IMR-90 (cell line): ENCODE measurements around the gene KCNT2. TPM values are rescaled to one million over a fixed set of nuclear protein-coding genes. Genes with fewer than 3 reads are reported as not detected.

Experiments
- ATAC-seq: fragments of 200-7000 bp; cut with Tn5 transposase; 2 replicates; pipeline ENCODE4 v1.9.1; 2020; ENCODE audit warnings: low read depth, mild to moderate bottlenecking, moderate library complexity
- BruUV-seq: library from RNA; stranded (reverse); fragments of 400-500 nt; replicated peaks from 2 replicates; lab custom pipeline; 2021; lab: Mats Ljungman, UMichigan
- CTCF ChIA-PET: fragments of 300-600 bp; formaldehyde crosslinking; extraction: SDS; loops from one replicate; lab custom pipeline; 2021; ENCODE audit warnings: antibody characterized with exemption; lab: Yijun Ruan, JAX
- POLR2A ChIA-PET: fragments of 300-600 bp; sonication (Branson Sonifier 250); formaldehyde crosslinking; loops from one replicate; lab custom pipeline; 2022; ENCODE audit warnings: antibody characterized with exemption; ENCODE audit not compliant: unreplicated experiment; lab: Charles Lee
- DNase-seq: peaks from one replicate; pipeline ENCODE4 v3.0.0; 2013
- H2AFZ ChIP-seq: replicated peaks from 2 replicates; pipeline ENCODE3; 2013; ENCODE audit warnings: low read length, mild to moderate bottlenecking; ENCODE audit not compliant: poor library complexity
- H2AK5ac ChIP-seq: 2 replicates; pipeline ENCODE4 v1.6.1; 2013; ENCODE audit warnings: low read depth, low read length, inconsistent platforms
- H2AK9ac ChIP-seq: replicated peaks from 2 replicates; pipeline ENCODE3; 2013; ENCODE audit warnings: mild to moderate bottlenecking, low read depth, low read length, moderate library complexity; ENCODE audit not compliant: poor library complexity
- H2BK120ac ChIP-seq: 2 replicates; pipeline ENCODE4 v1.6.1; 2013; ENCODE audit warnings: low read depth, low read length, inconsistent platforms
- H2BK15ac ChIP-seq: 3 replicates; pipeline ENCODE4 v1.6.1; 2013; ENCODE audit warnings: low read depth, low read length, inconsistent platforms
- H2BK20ac ChIP-seq: 2 replicates; pipeline ENCODE4 v1.6.1; 2013; ENCODE audit warnings: low read depth, mild to moderate bottlenecking, inconsistent platforms, low read length, moderate library complexity
- H2BK5ac ChIP-seq: 2 replicates; pipeline ENCODE4 v1.6.1; 2013; ENCODE audit warnings: mild to moderate bottlenecking, low read depth, low read length, inconsistent platforms; ENCODE audit not compliant: poor library complexity, severe bottlenecking
- H3K14ac ChIP-seq: replicated peaks from 2 replicates; pipeline ENCODE4 v1.6.1; 2013; ENCODE audit warnings: low read depth, low read length, inconsistent platforms
- H3K18ac ChIP-seq: 2 replicates; pipeline ENCODE4 v1.6.1; 2013; ENCODE audit warnings: low read depth, low read length, control low read depth
- H3K23ac ChIP-seq: 2 replicates; pipeline ENCODE4 v1.6.1; 2013; ENCODE audit warnings: low read depth, low read length, inconsistent platforms
- H3K27ac ChIP-seq: 2 replicates; pipeline ENCODE4 v1.5.1; 2013; ENCODE audit warnings: mild to moderate bottlenecking, control low read depth, low read length; ENCODE audit not compliant: insufficient read depth
- H3K27me3 ChIP-seq: 2 replicates; pipeline ENCODE4 v1.6.1; 2013; ENCODE audit warnings: low read length; ENCODE audit not compliant: control insufficient read depth, insufficient read depth
- H3K36me3 ChIP-seq: 2 replicates; pipeline ENCODE4 v1.6.1; 2013; ENCODE audit warnings: low read length, mixed read lengths; ENCODE audit not compliant: control insufficient read depth, insufficient read depth
- H3K4ac ChIP-seq: 2 replicates; pipeline ENCODE4 v1.6.1; 2013; ENCODE audit warnings: low read depth, low read length, inconsistent platforms
- H3K4me1 ChIP-seq: 2 replicates; pipeline ENCODE4 v1.6.1; 2013; ENCODE audit warnings: low read length, mixed read lengths; ENCODE audit not compliant: control insufficient read depth, insufficient read depth
- H3K4me2 ChIP-seq: 2 replicates; pipeline ENCODE4 v1.6.1; 2013; ENCODE audit warnings: low read depth, mild to moderate bottlenecking, control low read depth, low read length, moderate library complexity
- H3K4me3 ChIP-seq: 2 replicates; pipeline ENCODE4 v1.5.1; 2013; ENCODE audit warnings: low read depth, mild to moderate bottlenecking, control low read depth, low read length, moderate library complexity; ENCODE audit not compliant: insufficient read depth
- H3K56ac ChIP-seq: 2 replicates; pipeline ENCODE4 v1.6.1; 2013; ENCODE audit warnings: low read length, inconsistent platforms; ENCODE audit not compliant: insufficient read depth; ENCODE audit errors: extremely low read depth
- H3K79me1 ChIP-seq, 2 experiments: 2 replicates each; pipeline ENCODE4 v1.6.1; 2013; ENCODE audit warnings: low read length in 2 of 2, inconsistent platforms in 1 of 2, low read depth in 1 of 2
- H3K9ac ChIP-seq: 2 replicates; pipeline ENCODE4 v1.6.1; 2013; ENCODE audit warnings: low read depth, low read length, control low read depth
- H3K9me1 ChIP-seq: 2 replicates; pipeline ENCODE4 v1.6.1; 2013; ENCODE audit warnings: low read length, inconsistent platforms; ENCODE audit not compliant: insufficient read depth
- H3K9me3 ChIP-seq: 2 replicates; pipeline ENCODE4 v1.6.1; 2013; ENCODE audit warnings: low read length; ENCODE audit not compliant: control insufficient read depth, insufficient read depth
- H4K20me1 ChIP-seq: 2 replicates; pipeline ENCODE4 v1.6.1; 2013; ENCODE audit warnings: low read length, inconsistent platforms; ENCODE audit not compliant: insufficient read depth
- H4K5ac ChIP-seq: 2 replicates; pipeline ENCODE4 v1.6.1; 2013; ENCODE audit warnings: mild to moderate bottlenecking, low read depth, low read length, control low read depth
- H4K8ac ChIP-seq, 2 experiments: 2 replicates each; pipeline ENCODE4 v1.6.1; 2013; ENCODE audit warnings: low read depth in 2 of 2, low read length in 2 of 2, control low read depth in 1 of 2, inconsistent platforms in 1 of 2
- H4K91ac ChIP-seq: 2 replicates; pipeline ENCODE4 v1.6.1; 2013; ENCODE audit warnings: low read depth, low read length, inconsistent platforms; ENCODE audit not compliant: insufficient read depth
- CEBPB ChIP-seq: IDR thresholded peaks from 2 replicates; pipeline ENCODE4 v1.6.1; 2012; ENCODE audit warnings: low read depth, low read length, improper control_type of control experiment
- CHD1 ChIP-seq: IDR thresholded peaks from 2 replicates; pipeline ENCODE4 v1.6.1; 2012; ENCODE audit warnings: low read depth, low read length, improper control_type of control experiment
- CTCF ChIP-seq: conservative IDR thresholded peaks from 2 replicates; pipeline ENCODE4 v1.5.1; 2012; ENCODE audit warnings: mild to moderate bottlenecking, low read depth, low read length, improper control_type of control experiment
- NFE2L2 ChIP-seq: fragments of 150-350 bp; IDR thresholded peaks from 2 replicates; pipeline ENCODE4 v1.6.1; 2016; ENCODE audit warnings: low read depth, mild to moderate bottlenecking, low read length
- POLR2A ChIP-seq: IDR thresholded peaks from 2 replicates; pipeline ENCODE4 v1.6.1; 2012; ENCODE audit warnings: mild to moderate bottlenecking, low read depth, low read length
- WGBS, 2 experiments: methylation state at CpG; one replicate each; pipeline versions ENCODE4 v1.1.5 to v1.1.7; 2013; ENCODE audit warnings: missing lambda C conversion rate in 2 of 2; ENCODE audit not compliant: insufficient read length in 1 of 2; ENCODE audit errors: extremely low coverage in 2 of 2; 5-methylcytosine and 5-hydroxymethylcytosine counted together
- dilution Hi-C: fragments of 300-500 bp; cut with HindIII; formaldehyde crosslinking; loops from one replicate; pipeline ENCODE4 v1.14.3; 2018; ENCODE audit warnings: low sequenced_read_pairs; ENCODE audit not compliant: unreplicated experiment
- in situ Hi-C: fragments of 300-500 bp; cut with MboI; formaldehyde crosslinking; loops from 3 replicates; pipeline ENCODE4 v1.14.3; 2019; ENCODE audit warnings: low sequenced_read_pairs, inconsistent platforms, mixed read lengths
- intact Hi-C: fragments of 100-400 bp; cut with micrococcal nuclease; formaldehyde crosslinking; loops from 2 replicates; pipeline ENCODE4 v1.10.0; 2022
- polyA plus RNA-seq, 3 experiments: library from polyadenylated mRNA; depleted of rRNA; stranded (reverse); fragments of >200 nt; gene quantifications; 2 replicates each; pipeline ENCODE4 v1.2.3, GENCODE V29; 2012; ENCODE audit warnings: low replicate concordance in 1 of 3
- total RNA-seq: library from RNA; depleted of rRNA; stranded (reverse); fragments of >200 nt; gene quantifications from 2 replicates; pipeline ENCODE4 v1.2.3, GENCODE V29; 2012

Gene KCNT2
- total and polyA plus RNA-seq, 2 of the 4 experiments (the other 2 are of a cell fraction) = 0.22 to 0.72 TPM

DNA sequence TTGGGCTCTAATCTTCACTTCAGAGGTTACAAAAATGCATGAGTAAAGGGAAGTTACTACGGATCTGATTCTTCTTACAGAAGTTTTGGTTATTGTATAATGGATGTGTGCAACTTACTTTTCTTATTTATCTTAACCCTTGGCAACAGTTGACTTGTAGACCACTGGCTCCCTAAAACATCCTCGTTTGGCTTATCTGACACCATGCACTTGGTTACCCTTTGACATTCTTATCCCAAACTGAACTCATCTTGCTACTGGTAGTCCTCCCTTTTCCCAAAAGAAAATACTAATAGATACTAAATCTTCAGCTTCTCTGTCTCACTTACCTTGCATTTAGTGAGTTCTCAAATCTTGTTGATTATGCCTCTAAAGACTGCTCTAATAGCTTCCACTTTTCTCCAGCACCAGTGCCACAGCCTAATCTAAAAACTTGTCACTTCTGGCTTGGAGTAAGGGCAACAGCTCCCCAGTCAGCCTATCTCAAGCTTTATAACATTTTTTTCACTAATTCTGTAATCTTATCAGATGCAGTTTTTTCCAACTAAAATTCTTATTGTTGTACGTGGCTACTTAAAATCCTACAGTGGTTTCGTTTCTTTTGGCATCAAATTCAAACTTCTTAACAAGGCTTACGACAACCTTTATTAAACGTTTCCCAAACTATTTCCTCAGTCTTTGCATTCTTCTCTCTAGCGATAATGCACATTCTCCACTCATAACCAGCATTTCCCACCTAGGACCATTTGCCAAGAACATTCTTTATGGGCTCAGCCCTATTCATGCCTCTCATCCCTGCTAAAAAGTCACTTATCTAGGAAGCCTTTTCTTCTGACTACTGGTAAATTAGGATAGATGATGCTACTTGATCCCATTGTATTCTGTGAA is 204.2 kb downstream of the KCNT2 start:
- Histone ChIP-seq H4K8ac (no peak overlapping the region), H2AFZ (no peak overlapping the region), H3K14ac (no peak overlapping the region), H3K9me1 (no peaks in the 10 kb centered on the region), H3K79me1 (no peaks in the 10 kb centered on the region), H3K27me3 (no peaks in the 10 kb centered on the region), H3K9me3 (no peaks in the 10 kb centered on the region), H3K18ac (no peak overlapping the region), H2BK5ac (no peak overlapping the region), H2AK5ac (no peak overlapping the region), H3K27ac (no peak overlapping the region), H3K56ac (no peak overlapping the region), H4K91ac (no peak overlapping the region), H3K4me1 (peaks cover 2% of the 10 kb centered on the region), H3K4ac (no peak overlapping the region), H3K9ac (no peak overlapping the region), H2BK20ac (no peak overlapping the region), H3K4me2 (no peak overlapping the region), H2BK15ac (no peak overlapping the region), H4K20me1 (no peaks in the 10 kb centered on the region), H3K4me3 (no peak overlapping the region), H2BK120ac (no peak overlapping the region), H3K23ac (no peak overlapping the region), H4K5ac (no peak overlapping the region), H3K36me3 (no peaks in the 10 kb centered on the region), H2AK9ac (no peak overlapping the region)
- intact Hi-C loops (no loop called here), in situ Hi-C loops (no loop called here), dilution Hi-C loops (no loop called here)
- no TSS peak for BruUV-seq
- ChIA-PET POLR2A (no interaction called here), CTCF (no interaction called here)
- no peak for TF ChIP-seq CHD1
- no peak for TF ChIP-seq CEBPB
- no peak for TF ChIP-seq NFE2L2
- TF ChIP-seq CTCF = no peak
- no peak for TF ChIP-seq POLR2A
- DNase-seq (no peak), ATAC-seq (no peak)
- WGBS, 2 experiments = 100% methylated on average over 2 of the region's 7 CpGs; no CpG with 5 or more reads in 1 of the 2 experiments
